PC-3 (cell line): ENCODE measurements around the gene BZW2. TPM values are rescaled to one million over a fixed set of nuclear protein-coding genes. Genes with fewer than 3 reads are reported as not detected.
A peak's percentile ranks its signal among the peaks of the same experiment; 100 is the strongest.

Experiments
- ATAC-seq: fragments of 200-7000 bp; cut with Tn5 transposase; 2 replicates; pipeline ENCODE4 v1.9.1; 2020; ENCODE audit warnings: mild to moderate bottlenecking, moderate library complexity
- BruUV-seq: library from RNA; stranded (reverse); fragments of 400-500 nt; replicated peaks from 2 replicates; lab custom pipeline; 2021; lab: Mats Ljungman, UMichigan
- CTCF ChIA-PET: fragments of 300-600 bp; sonication (Branson Sonifier 250); formaldehyde crosslinking; loops from one replicate; lab custom pipeline; 2022; ENCODE audit warnings: antibody characterized with exemption; lab: Charles Lee
- POLR2A ChIA-PET: fragments of 300-600 bp; sonication (Branson Sonifier 250); formaldehyde crosslinking; loops from one replicate; lab custom pipeline; 2022; ENCODE audit warnings: antibody characterized with exemption; ENCODE audit not compliant: unreplicated experiment; lab: Charles Lee
- DNase-seq: peaks from one replicate; pipeline ENCODE4 v3.0.0-alpha.2; 2015
- H2AFZ ChIP-seq: fragments of 300-600 bp; sonication (generic); 2 replicates; pipeline ENCODE4 v1.6.0; 2016; ENCODE audit warnings: antibody characterized with exemption, low read length
- H3F3A ChIP-seq: fragments of 300-600 bp; sonication (generic); one replicate; pipeline ENCODE4 v1.6.0; 2017; ENCODE audit warnings: antibody characterized with exemption, low read length, control low read depth, mild to moderate bottlenecking; ENCODE audit not compliant: unreplicated experiment
- H3K27ac ChIP-seq: fragments of 300-600 bp; sonication (generic); 2 replicates; pipeline ENCODE4 v1.5.1; 2016; ENCODE audit warnings: mild to moderate bottlenecking, low read length
- H3K27me3 ChIP-seq: fragments of 300-600 bp; sonication (generic); 2 replicates; pipeline ENCODE4 v1.6.1; 2016; ENCODE audit warnings: low read length, mixed read lengths
- H3K36me3 ChIP-seq: fragments of 300-600 bp; sonication (generic); 2 replicates; pipeline ENCODE4 v1.6.1; 2016; ENCODE audit warnings: low read depth, mixed run types, low read length, mixed read lengths
- H3K4me1 ChIP-seq: fragments of 300-600 bp; sonication (generic); 2 replicates; pipeline ENCODE4 v1.5.1; 2016; ENCODE audit warnings: low read length; ENCODE audit not compliant: insufficient read depth
- H3K4me2 ChIP-seq: fragments of 300-600 bp; sonication (generic); 2 replicates; pipeline ENCODE4 v1.6.0; 2016; ENCODE audit warnings: low read length
- H3K4me3 ChIP-seq: fragments of 300-600 bp; sonication (generic); 2 replicates; pipeline ENCODE4 v1.5.1; 2016; ENCODE audit warnings: mild to moderate bottlenecking, low read length, mixed read lengths
- H3K79me2 ChIP-seq: fragments of 300-600 bp; sonication (generic); 2 replicates; pipeline ENCODE4 v1.6.1; 2017; ENCODE audit warnings: low read length, mixed read lengths
- H3K9ac ChIP-seq: fragments of 300-600 bp; sonication (generic); 2 replicates; pipeline ENCODE4 v1.6.0; 2016; ENCODE audit warnings: mild to moderate bottlenecking, low read length
- H3K9me2 ChIP-seq: fragments of 300-600 bp; sonication (generic); replicated peaks from 2 replicates; pipeline ENCODE4 v1.6.1; 2016; ENCODE audit warnings: mixed run types, low read length, mixed read lengths
- H3K9me3 ChIP-seq: fragments of 300-600 bp; sonication (generic); 2 replicates; pipeline ENCODE4 v1.6.1; 2016; ENCODE audit warnings: low read length, mixed read lengths
- H4K20me1 ChIP-seq: fragments of 300-600 bp; sonication (generic); 2 replicates; pipeline ENCODE4 v1.6.1; 2016; ENCODE audit warnings: low read length, mixed read lengths
- EZH2 ChIP-seq: fragments of 300-600 bp; sonication (generic); IDR thresholded peaks from one replicate; pipeline ENCODE4 v1.6.1; 2017; ENCODE audit warnings: antibody characterized with exemption, mild to moderate bottlenecking, low read length; ENCODE audit not compliant: unreplicated experiment
- EZH2phosphoT487 ChIP-seq: fragments of 300-600 bp; sonication (generic); IDR thresholded peaks from 2 replicates; pipeline ENCODE4 v1.6.1; 2018; ENCODE audit warnings: mild to moderate bottlenecking, antibody characterized with exemption, low read length, borderline replicate concordance
- intact Hi-C: fragments of 100-400 bp; cut with micrococcal nuclease; formaldehyde crosslinking; loops from 2 replicates; pipeline ENCODE4 v1.9.0; 2023
- total RNA-seq: library from RNA; depleted of rRNA; stranded (reverse); fragments of >200 nt; gene quantifications from 2 replicates; pipeline ENCODE4 v1.2.3, GENCODE V29; 2014
- TF ChIP-seq, protein P1 (sequence below): fragments of 300-600 bp; sonication (generic); conservative IDR thresholded peaks from 2 replicates; pipeline ENCODE4 v1.5.1; 2017; ENCODE audit warnings: antibody characterized with exemption, low read depth, mild to moderate bottlenecking, low read length

Gene BZW2
- total RNA-seq, 1 experiment from 2014 or later: 86.1 TPM

DNA sequence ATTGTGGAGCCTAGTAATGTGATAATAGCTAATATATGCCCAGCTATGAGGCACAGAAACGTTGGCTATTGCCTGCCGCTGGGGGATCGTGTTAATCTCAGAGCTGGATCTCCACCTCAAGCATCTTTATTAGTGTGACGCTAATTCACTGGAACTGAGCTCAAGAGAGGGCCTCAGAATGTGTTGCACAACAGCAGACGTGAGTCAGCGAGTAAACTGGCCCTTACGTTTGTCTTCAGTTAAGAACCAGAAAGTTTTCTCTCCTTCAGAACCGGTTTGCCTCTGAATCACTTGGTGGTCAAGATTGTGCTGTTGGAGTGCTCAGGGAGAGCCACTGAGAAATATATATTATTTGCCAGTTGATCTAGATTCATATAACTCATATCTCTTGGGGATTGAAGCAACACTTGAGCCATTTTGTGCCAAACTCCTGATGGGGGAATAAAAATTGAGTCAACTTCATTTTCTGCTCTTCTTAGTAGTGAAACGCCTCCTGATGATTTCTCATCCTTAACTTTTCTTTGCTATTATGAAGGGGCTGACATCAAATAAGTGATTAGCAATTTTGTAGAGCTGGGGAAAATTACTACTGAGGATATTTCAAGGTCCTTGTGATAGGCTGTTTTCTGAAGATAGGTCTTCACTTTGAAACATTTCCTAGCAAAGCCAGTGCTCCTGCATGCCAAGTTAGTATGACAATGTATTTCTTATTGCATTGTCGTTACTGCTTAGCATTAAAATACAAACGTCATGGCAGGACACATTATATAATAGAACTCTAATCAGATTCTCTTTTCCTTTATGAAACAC lies 22.3 kb downstream of the BZW2 start:
- H3K4me2 ChIP-seq: peak overlapping the region; percentile 71
- no peaks in the 10 kb centered on the region for H3K9me2 ChIP-seq
- H3K9ac ChIP-seq: peak overlapping the region; percentile 65
- CTCF ChIA-PET: interaction anchor here (0.5 to 1.1 kb wide), 3 partner anchors 19 to 133 kb away, joined by 3 to 6 read pairs (median 4); no protein-coding TSS in a partner anchor
- BruUV-seq: no TSS peak
- ATAC-seq (peak; percentile 97), DNase-seq (peak; percentile 99)
- H3K36me3 ChIP-seq: peaks cover 45% of the 10 kb centered on the region
- TF ChIP-seq EZH2 (no peak), EZH2phosphoT487 (no peak)
- TF ChIP-seq, protein P1, sequence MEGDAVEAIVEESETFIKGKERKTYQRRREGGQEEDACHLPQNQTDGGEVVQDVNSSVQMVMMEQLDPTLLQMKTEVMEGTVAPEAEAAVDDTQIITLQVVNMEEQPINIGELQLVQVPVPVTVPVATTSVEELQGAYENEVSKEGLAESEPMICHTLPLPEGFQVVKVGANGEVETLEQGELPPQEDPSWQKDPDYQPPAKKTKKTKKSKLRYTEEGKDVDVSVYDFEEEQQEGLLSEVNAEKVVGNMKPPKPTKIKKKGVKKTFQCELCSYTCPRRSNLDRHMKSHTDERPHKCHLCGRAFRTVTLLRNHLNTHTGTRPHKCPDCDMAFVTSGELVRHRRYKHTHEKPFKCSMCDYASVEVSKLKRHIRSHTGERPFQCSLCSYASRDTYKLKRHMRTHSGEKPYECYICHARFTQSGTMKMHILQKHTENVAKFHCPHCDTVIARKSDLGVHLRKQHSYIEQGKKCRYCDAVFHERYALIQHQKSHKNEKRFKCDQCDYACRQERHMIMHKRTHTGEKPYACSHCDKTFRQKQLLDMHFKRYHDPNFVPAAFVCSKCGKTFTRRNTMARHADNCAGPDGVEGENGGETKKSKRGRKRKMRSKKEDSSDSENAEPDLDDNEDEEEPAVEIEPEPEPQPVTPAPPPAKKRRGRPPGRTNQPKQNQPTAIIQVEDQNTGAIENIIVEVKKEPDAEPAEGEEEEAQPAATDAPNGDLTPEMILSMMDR: no peak; the same call in 1 of the 2 replicates
- peak overlapping the region; percentile 33 for H3K4me3 ChIP-seq
- no peak overlapping the region for H2AFZ ChIP-seq
- peak overlapping the region; percentile 96 for H3K27ac ChIP-seq
- peaks cover 35% of the 10 kb centered on the region for H3K4me1 ChIP-seq
- H3K27me3 ChIP-seq: no peaks in the 10 kb centered on the region
- peaks cover 69% of the 10 kb centered on the region for H3K79me2 ChIP-seq
- peaks cover 9% of the 10 kb centered on the region for H3F3A ChIP-seq
- POLR2A ChIA-PET: interaction anchor here (0.5 to 1.2 kb wide), 6 partner anchors 19 to 1340 kb away, joined by 3 to 4 read pairs (median 3); no protein-coding TSS in a partner anchor
- no peaks in the 10 kb centered on the region for H3K9me3 ChIP-seq
- intact Hi-C loops: loop anchor here (1.0 kb wide), 1 partner anchor 19 kb away; no protein-coding TSS in a partner anchor
- H4K20me1 ChIP-seq: peaks cover 10% of the 10 kb centered on the region; the same call in 1 of the 2 replicates

DNA sequence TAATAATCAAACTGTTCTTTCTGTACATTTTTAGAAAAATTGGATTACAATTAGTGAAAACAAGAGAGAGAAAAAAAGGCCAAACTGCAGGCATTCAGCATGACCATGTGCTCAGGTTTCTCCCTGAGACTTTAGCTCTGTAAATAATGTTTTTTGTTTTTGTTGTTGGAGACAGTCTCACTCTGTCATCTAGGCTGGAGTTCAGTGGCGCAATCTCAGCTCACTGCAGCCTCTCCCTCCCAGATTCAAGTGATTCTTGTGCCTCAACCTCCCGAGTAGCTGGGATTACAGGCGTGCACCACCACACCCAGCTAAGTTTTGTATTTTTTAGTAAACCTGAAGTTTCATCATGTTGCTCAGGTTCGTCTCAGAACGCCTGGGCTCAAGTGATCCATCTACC lies 23.0 kb downstream of the BZW2 start:
- no peaks in the 10 kb centered on the region for H3K27me3 ChIP-seq
- CTCF ChIA-PET: no interaction called here
- H3K4me2 ChIP-seq: peak overlapping the region; percentile 71

More for the DNA sequence above, 23.0 kb downstream of the BZW2 start:
- peak overlapping the region; percentile 33 for H3K4me3 ChIP-seq
- H3K79me2 ChIP-seq: peaks cover 61% of the 10 kb centered on the region
- BruUV-seq: no TSS peak
- TF ChIP-seq EZH2 (no peak), EZH2phosphoT487 (no peak)
- TF ChIP-seq, protein P1: no peak
- H3K27ac ChIP-seq: peak overlapping the region; percentile 96
- H4K20me1 ChIP-seq: peaks cover 8% of the 10 kb centered on the region; the same call in 1 of the 2 replicates
- peaks cover 42% of the 10 kb centered on the region for H3K36me3 ChIP-seq
- no peaks in the 10 kb centered on the region for H3K9me3 ChIP-seq
- H3F3A ChIP-seq: peaks cover 9% of the 10 kb centered on the region
- H3K4me1 ChIP-seq: peaks cover 35% of the 10 kb centered on the region
- POLR2A ChIA-PET: no interaction called here
- ATAC-seq (no peak), DNase-seq (peak; percentile 11)
- no peaks in the 10 kb centered on the region for H3K9me2 ChIP-seq
- H3K9ac ChIP-seq: peak overlapping the region; percentile 65
- intact Hi-C loops: loop anchor here (1.0 kb wide), 1 partner anchor 20 kb away; no protein-coding TSS in a partner anchor
- no peak overlapping the region for H2AFZ ChIP-seq
